ENCODE results near the gene VAC14.

VAC14 gene

DNA sequence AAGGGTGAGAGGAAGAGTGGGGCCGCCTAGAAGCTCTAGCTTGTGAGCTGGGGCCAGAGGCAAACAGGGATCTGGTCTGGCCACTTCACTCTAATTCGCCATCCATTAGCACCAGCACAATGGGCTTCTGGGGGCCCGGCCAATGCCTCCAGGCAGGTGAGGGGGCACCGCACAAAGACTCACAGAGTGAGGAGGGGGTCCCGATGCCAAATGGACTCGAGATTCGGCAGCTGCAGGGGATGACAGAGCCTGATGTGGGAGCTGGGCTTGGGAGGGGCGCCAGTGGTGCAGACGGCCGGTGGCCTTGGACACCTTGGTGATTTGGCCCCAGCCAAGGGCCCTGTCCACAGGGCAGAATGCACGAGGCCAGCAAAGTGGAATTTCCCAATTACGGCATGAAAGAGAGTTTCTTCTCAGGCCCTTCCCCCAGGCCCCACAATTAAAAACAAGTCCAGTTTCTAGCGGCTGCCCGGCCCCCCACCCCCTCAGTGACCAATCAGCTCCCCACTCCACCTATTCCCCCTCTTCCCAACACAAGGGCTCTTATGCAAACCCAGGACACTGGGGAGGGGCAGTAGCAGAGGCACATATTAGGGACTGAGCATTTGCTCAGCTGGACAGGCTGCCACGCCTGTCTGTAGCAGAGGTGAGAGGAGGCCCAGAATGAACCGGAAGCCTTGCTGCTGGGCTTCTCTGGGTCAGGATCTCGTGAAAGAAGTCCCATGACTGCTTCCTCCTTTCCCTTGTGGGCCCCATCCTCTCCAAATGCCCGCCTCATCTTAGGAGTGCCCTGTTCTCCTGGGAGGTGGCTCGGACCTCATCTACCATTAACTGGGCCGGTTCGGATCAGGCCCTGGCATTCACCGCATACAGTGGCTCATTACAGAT is 75.7 kb downstream of the VAC14 start:
- DNase-seq (ENCODE audit: low read depth): no peak

DNA sequence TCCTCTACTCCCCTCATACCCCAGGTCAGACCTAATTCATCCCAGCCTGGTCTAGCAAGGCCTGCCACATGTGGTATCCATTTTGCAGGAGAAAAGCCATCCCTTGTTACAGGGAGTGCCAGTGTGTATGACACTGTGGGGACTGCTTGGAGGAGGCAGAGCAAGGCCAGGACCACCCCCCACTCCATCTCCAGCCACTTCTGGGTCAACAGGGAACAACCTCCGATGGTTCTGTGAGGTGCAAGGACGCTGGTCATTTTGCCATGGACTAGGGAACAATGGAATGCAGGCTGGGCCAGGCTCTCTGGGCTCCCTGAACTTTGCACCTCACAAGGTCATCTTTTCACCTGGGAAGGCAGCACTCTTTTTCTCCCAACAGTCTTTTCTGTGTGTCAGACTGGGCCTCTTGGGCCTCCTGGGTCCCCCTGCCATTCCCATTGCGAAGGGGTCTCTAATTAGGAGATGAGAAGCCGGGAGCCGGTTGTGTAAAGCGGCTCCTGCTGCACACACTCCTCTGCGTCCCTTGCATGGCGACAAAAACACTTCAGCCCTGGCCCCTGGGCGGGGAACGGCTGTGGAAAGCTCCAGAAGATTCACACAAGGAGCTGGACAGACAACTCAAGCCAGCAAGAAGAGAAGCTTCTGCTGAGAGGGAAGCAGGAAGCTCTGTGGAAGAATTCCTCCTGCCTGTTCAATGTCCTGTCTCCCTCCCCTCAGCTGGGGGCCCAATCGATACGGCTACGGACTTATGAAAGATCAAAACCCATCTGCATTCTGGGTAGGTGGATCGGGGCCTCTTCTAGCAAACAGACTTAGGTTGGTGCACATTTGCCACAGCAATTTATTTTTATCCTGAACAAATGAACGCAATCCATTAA is 76.6 kb downstream of the VAC14 start:
- DNase-seq (ENCODE audit: low read depth): no peak

- DNase-seq (ENCODE audit: low read depth): no peak
Measured at GRCh38 chr16:70723740-70724145, 77.2 kb downstream of the VAC14 start.

DNA sequence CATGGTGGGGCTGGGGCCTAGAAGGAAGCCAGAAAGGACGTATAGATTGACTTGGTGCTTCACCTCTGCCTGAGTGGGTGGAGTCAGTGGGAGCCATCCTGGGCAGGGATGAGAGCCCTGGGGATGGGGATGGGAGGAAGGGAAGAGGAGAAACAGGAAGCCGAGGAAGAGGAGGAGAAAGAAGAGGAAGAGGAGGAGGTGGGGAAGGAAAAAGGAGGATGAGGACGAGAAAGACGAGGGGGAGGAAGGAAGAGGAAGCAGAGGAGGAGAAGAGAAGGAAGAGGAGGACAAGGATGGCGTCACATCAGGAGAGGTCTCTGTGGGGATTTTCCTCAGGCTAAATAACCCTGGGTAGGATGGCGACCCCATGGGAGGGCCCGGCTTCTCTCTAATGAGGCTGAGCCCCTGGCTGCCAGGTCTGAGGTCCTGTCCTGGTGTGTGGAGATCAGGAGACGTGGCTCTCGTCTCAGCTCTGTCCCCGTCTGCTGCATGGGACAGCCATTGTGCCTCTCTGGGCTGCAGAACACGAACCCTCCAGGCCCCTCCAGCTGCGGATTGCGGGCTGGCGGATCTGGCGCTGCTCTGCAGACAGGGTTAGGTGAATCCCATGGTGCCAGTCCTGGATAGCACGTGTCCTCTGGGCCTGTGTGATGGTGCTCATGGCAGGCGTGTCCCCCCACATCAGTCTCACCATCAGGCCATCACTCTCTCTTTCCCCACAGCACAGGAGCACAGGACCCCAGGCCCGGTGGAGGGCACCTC is 79.6 kb downstream of the VAC14 start:
- no peak for DNase-seq (ENCODE audit: low read depth)

DNA sequence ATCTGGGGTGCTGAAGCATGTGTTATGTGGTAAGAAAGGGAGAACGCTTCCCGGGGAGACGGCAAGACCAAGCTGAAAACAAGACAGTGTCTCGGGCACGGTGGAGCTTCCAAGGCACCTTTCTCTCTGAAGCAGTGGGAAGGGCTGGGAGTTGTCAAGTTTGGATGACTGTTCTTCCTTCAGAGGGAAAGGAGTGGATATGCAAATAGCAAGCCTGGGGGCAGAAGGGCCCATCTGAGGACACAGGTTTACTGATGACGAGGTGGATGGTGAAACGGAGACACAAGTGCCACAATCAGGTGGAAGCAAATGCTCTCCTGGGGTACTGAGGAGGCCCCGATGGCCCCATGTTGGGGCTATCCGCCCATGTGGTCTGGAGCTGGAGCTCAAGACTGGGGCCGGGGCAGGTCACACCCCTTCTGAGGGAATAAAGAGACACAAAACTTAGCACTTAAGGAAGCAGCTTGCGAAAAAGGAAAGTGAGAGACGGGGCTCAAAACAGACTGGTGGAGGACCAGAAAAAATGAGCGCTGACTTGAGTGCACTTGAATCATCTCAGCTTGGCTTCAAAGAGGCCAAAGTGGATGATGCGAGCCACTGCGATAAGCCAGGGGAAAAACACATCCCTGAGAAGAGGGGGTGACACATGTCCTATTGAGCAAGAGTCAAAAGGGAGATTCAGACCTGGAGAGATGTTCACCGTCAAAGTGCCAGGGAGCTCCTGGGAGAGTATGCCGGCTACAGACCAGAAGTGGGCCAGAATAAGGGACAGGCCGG is 80.3 kb downstream of the VAC14 start:
- DNase-seq (ENCODE audit: low read depth): no peak

GRCh38 chr16:70717065-70717464 is 83.9 kb downstream of the VAC14 start:
- DNase-seq (ENCODE audit: low read depth): no peak

DNA sequence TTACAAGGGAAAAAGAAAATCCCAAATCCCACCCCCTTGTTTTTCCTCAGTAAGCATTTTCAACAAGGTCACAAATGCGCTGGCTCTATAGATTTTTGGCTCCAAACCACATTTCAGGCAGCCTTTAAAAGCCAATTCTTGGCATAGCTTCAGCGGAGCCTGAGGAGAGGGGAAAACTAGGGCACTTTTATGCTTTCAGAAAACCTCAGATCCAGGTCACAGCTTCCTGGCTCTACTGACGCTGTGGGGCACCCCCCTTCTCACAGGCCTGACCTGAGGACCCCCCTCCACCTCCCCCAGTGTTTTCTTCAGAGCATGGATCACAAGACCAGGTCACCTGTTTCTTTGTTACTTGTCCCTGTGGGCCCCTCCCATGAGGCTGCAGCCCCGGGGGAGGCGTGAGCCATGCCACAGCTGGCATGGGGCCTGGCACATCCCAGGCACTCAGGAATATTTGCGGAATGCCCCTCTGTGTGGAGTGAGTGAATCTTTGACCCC is 85.0 kb downstream of the VAC14 start:
- DNase-seq (ENCODE audit: low read depth): no peak

DNA sequence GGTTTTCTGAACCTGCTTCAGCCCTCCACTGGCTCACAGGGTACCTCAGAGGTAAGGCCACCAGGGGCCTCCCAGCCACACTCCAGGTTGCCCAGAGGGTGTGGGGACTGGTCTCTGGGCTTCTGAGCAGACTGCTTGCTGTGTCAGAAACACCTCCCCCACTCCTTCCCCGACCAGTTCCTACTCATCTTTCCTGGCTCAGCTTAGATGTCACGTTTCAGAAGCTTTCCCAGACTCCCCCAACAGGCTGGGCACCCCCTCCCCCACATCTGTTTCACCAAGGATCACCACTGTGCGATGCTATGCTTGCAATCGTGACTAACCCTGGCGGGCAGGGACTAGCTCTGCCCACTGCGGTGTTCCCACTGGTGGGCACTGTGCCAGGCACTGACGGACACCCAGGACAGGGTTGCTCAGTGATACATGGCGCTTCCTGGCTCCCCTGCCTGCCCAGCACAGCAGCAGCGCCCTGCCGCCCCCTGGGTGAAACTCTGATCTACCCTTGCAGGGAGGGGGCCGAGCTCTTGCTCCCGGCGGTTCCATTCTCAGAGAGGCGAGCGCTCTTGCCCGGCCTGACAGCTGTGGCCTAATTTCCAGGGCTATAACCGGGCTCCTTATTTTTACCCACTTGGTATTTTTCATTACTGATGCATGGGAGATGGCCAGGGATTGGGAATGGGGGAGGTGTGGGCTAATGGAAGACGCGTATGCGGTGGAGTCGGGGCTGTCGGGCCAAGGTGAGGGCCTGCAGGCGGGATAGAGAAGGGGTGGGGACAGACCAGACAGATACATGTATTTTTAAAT is 85.7 kb downstream of the VAC14 start:
- no peak for DNase-seq (ENCODE audit: low read depth)

- DNase-seq (ENCODE audit: low read depth): no peak
Measured at GRCh38 chr16:70714581-70715054, 86.3 kb downstream of the VAC14 start.

DNA sequence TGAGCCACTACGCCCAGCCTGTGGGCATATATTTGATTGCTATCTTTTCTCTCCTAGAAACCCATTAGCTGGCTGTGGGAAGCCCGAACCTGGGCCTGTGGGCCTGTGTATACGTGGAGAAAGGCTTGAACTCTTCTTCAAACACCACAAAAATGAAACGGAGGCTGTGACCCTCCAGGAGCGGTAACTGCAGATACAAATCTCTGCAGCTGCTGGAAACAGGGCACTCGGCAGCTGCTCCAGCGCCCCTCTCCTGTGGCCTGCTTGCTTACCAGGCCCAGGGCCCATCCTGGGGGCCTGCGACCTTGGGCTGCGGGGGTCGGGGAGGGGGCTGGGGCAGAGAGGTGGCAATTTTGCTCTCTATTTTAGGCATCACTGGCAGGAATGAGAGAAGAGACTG is 87.1 kb downstream of the VAC14 start:
- no peak for DNase-seq (ENCODE audit: low read depth)

GRCh38 chr16:70713342-70713741 is 87.6 kb downstream of the VAC14 start:
- DNase-seq (ENCODE audit: low read depth): no peak

GRCh38 chr16:70712942-70713341 is 88.0 kb downstream of the VAC14 start:
- no peak for DNase-seq (ENCODE audit: low read depth)

DNA sequence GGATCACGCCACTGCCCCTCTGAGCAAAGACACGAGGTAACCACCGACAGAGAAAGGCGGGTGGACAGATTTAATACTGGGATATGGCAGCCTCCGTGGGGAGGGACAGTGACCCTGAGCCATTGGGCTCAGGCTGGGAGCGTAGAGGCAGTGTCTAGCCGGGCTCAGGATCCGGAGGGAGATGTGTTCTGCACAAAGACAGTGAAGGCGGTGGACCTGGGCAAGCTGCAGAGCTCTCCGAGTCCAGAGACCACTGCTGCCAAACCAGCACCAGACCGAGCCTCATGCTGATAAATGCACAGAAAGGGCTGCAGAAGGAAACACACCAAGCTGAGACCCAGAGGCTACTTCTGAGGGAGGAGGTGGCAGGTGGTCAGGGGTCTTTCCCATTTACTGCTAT is 88.6 kb downstream of the VAC14 start:
- no peak for DNase-seq (ENCODE audit: low read depth)

DNA sequence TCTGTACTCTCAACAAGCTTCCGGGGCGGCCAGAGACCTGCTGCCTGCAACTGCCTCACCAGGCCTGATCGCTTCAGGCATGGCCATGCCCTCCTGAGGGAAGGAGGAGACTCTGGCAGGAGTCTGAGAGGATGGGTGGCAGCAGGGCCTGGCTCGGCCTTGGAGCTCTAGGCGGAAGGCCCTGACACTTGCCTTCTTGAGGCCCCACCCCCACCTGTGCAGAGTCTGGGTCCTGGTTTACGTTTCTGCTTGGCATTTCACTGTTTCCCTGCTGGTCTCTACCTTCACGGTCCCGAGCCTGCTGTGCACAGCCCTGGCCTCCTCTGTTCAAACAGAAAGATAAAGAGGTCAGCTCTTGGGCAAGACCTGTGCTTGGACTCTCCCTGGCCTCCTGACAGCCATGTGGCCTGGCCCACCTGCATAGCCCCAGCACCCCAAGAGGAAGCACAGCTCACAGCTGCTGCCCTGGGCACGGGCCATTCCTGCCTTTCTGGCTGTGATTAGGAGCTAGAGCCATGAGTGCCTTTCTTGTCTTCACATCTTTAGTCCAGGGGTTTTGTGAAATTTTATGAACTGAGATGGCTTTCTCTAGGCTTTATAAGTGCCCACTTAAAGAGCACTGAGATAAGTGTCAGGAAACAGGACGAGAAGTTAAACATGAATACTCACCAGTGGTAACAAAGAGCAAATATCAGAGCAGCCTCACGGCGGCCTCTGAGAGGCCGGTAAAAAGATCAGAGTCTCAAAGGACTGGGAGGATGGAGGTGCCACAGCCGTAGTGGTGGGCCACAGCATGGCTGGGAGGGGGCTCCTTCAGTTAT is 89.5 kb downstream of the VAC14 start:
- DNase-seq (ENCODE audit: low read depth): no peak

GRCh38 chr16:70710422-70711210 is 90.3 kb downstream of the VAC14 start:
- DNase-seq (ENCODE audit: low read depth): no peak

- no peak for DNase-seq (ENCODE audit: low read depth)
Measured at GRCh38 chr16:70709942-70710341, 91.0 kb downstream of the VAC14 start.

GRCh38 chr16:70709457-70709856 is 91.5 kb downstream of the VAC14 start:
- DNase-seq (ENCODE audit: low read depth): no peak

DNA sequence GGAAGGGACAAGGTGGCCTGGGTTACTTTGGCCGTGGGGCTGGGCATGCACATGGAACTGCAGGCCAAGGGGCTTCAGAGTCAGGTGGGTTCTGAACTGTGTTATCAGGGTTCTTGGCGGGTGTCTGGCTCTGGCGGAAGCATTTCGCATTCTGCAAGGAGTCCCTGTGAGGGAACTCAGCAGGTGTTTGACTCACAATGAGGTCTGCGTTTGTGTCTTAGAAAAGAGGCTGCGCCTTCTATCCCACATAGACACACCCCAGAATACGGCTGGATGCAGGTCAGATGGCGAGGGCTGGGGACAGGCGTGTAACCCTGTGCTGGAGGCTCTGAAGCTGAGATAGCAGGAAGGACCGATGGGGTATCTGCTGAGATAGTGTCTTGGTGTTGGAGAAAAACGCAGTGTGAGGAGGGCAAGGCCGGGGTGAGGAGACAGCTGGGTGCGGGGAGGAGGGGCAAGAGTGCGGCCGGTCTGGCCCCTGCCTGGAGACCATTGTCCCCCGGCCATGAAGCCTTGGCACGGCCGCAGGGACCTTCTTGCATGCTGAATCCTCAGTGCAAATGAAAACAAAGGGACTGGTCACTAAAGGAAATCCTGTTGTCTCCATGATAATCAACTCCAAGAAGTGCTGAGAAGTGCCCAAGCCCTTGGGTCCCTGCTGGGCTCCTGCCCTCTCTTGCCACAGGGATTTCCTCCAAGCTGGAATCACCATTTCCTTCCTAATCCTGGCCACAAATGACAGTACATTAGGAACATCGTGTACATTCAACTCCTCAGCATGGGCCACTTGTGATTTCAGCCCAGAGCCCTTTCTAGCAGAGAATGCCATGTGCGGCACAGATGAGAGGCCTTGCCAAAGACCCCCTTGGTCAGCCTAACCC is 92.4 kb downstream of the VAC14 start:
- DNase-seq (ENCODE audit: low read depth): no peak

All from stimulated activated CD4-positive, alpha-beta T cell treated with anti-CD3 and anti-CD28 coated beads, Interleukin-2, amount 100 ng/mL, for 4 hours (primary cell).